Endothelial cell of umbilical vein (primary cell): ENCODE data around the gene SPIRE2.

ENCODE experiments used
- CTCF ChIP-seq, 2 donors: IDR thresholded peaks; 1 replicate in 1 of 2; 2 replicates in 1 of 2; pipeline ENCODE4 v1.5.1; 2011; ENCODE audit warnings: low read length in 2 of 2, mild to moderate bottlenecking in 2 of 2, moderate library complexity in 2 of 2, control low read depth in 1 of 2, inconsistent platforms in 1 of 2, low read depth in 1 of 2; ENCODE audit not compliant: insufficient read depth in 1 of 2; ENCODE audit errors: extremely low read depth in 1 of 2
- EZH2 ChIP-seq: IDR thresholded peaks from 2 replicates; pipeline ENCODE4 v1.6.1; 2012; ENCODE audit warnings: borderline replicate concordance, low read depth, mild to moderate bottlenecking, moderate library complexity, low read length, inconsistent platforms; ENCODE audit not compliant: severe bottlenecking
- POLR2AphosphoS5 ChIP-seq: IDR thresholded peaks from 2 replicates; pipeline ENCODE4 v1.6.1; 2012; ENCODE audit warnings: low read depth, mild to moderate bottlenecking, control low read depth, low read length, moderate library complexity; ENCODE audit not compliant: insufficient read depth

- TF ChIP-seq EZH2 = no peak
- TF ChIP-seq CTCF (IDR thresholded peaks at IDR 0.05; ENCODE audit: extremely low read depth in 1 of 2, insufficient read depth in 1 of 2, low read depth in 1 of 2, low read length in 2 of 2) = no peak
- TF ChIP-seq POLR2AphosphoS5 = no peak
These were observed 75.7 kb downstream of the SPIRE2 start for GRCh38 chr16:89903908-89904515.
